ENCODE results near the gene EFNA4. TPM values are rescaled to one million over a fixed set of nuclear protein-coding genes. Genes with fewer than 3 reads are reported as not detected.

Gene EFNA4
- total and polyA plus RNA-seq, 2 of the 4 experiments (the other 2 are of a cell fraction) = 3.8 to 11.8 TPM

DNA sequence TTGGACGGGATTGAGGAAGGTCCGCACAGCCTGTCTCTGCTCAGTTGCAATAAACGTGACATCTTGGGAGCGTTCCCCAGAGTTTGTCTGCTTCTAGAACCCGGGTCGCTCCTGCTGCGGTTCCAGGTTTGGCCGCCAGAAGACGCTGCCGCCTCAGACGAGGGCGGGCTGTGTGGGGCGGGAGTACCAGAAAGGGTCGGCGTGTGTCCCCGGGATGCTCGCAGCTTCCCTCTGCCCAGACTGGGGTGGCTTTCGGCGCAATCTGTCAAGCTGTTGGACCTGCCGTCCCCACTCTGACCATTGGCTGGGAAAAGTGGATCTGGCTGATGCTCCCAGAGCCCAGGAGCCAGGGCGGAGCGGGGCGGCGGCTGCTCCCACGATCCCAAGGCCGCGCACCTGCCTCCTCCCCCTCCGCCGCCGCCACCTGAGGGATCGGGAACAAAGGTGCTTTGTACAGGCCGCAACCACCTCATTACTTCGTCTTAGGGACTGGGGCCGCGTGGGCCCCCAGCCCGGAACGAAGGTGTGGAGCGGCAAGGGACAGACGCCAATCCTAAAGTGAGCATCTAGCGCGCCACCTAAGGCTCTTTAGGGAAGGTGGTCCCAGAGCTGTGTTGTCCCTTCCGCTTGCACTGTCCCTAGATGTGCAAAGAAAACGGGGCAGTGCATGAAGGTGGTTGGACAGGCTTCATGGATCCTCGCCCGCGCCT is 683 bp upstream of the EFNA4 start (continued):
- no peak for TF ChIP-seq CHD1 (IDR thresholded peaks at IDR 0.05; ENCODE audit: low read depth, low read length)

DNA sequence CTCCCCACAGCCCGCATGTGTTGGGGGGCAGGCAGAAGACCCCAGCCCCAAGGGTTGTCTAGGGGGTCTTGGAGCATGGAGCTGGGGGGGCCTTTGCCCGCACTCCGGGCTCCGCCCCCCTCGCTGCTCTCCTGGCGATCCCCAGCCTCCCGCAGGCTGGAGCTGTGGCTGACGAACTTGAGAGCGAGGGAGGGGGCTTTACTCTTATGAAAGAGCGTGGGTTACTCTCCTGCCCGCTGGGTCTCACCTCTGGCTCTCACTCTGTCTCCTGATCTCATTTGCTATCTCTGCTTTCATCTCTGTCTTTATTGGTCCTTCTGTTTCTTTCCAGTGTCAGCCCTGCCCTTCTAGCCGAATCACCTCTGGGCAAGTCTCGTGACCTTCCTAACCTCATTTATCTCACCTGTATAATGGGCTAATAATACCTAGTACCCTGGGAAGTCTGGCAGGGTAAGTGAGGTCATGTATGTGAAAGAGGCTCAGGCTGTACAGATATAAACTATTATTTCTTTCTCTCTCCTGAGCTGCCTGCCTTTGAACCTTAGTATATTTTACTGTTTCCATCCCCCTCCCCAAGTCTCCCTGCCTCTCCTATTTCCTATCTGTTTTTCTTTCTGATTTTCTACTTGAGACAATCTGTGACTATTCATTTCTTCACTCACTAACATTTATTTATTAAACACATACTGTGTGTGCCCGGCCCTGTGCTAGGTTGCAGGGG is 731 bp downstream of the EFNA4 start:
- POLR2A ChIA-PET (ENCODE audit: unreplicated experiment) = no interaction called here
- Histone ChIP-seq H4K8ac (ENCODE audit: low read depth in 2 of 2, low read length in 2 of 2) (peak overlapping the region in 1 of 2 experiments; percentile 24; a peak in 1 of 4 replicates), H2BK120ac (ENCODE audit: low read depth, low read length) (no peak overlapping the region), H3K9ac (ENCODE audit: low read depth, low read length) (peak overlapping the region; percentile 17), H2BK15ac (ENCODE audit: low read depth, low read length) (no peak overlapping the region), H3K9me3 (ENCODE audit: control insufficient read depth, insufficient read depth, low read length) (no peaks in the 10 kb centered on the region), H2BK20ac (ENCODE audit: low read depth, low read length) (no peak overlapping the region), H3K23ac (ENCODE audit: low read depth, low read length) (peak overlapping the region; percentile 63; the same call in 1 of the 2 replicates), H3K56ac (ENCODE audit: extremely low read depth, insufficient read depth, low read length) (no peak overlapping the region), H2BK5ac (ENCODE audit: low read depth, low read length, poor library complexity, severe bottlenecking) (no peak overlapping the region), H4K20me1 (ENCODE audit: insufficient read depth, low read length) (peaks cover 17% of the 10 kb centered on the region), H2AK5ac (ENCODE audit: low read depth, low read length) (no peak overlapping the region), H3K36me3 (ENCODE audit: control insufficient read depth, insufficient read depth, low read length) (peaks cover 15% of the 10 kb centered on the region; the same call in 1 of the 2 replicates), H3K9me1 (ENCODE audit: insufficient read depth, low read length) (peaks cover 3% of the 10 kb centered on the region; the same call in 1 of the 2 replicates), H4K5ac (ENCODE audit: low read depth, low read length) (no peak overlapping the region), H3K4me3 (ENCODE audit: insufficient read depth, low read depth, low read length) (peak overlapping the region; percentile 90), H3K14ac (replicated peaks; ENCODE audit: low read depth, low read length) (0 out of 2 replicates have a peak overlapping the region, but pooled peaks have one; percentile 27), H3K27me3 (ENCODE audit: control insufficient read depth, insufficient read depth, low read length) (no peaks in the 10 kb centered on the region), H3K4me2 (ENCODE audit: low read depth, low read length) (peak overlapping the region; percentile 57), H4K91ac (ENCODE audit: insufficient read depth, low read depth, low read length) (no peak overlapping the region), H3K18ac (ENCODE audit: low read depth, low read length) (no peak overlapping the region), H3K4ac (ENCODE audit: low read depth, low read length) (no peak overlapping the region), H3K79me1 (ENCODE audit: low read depth in 1 of 2, low read length in 2 of 2) (peaks cover 10 to 17% of the 10 kb centered on the region in 2 experiments), H2AK9ac (replicated peaks; ENCODE audit: low read depth, low read length, poor library complexity) (no peak overlapping the region), H3K27ac (ENCODE audit: insufficient read depth, low read length) (no peak overlapping the region), H2AFZ (replicated peaks; ENCODE audit: low read length, poor library complexity) (peak overlapping the region; percentile 96), H3K4me1 (ENCODE audit: control insufficient read depth, insufficient read depth, low read length) (peaks cover 4% of the 10 kb centered on the region; the same call in 1 of the 2 replicates)
- CTCF ChIA-PET = interaction anchor here (0.6 to 2.3 kb wide), 3 partner anchors 21 to 579 kb away, joined by 5 to 9 read pairs (median 7); no protein-coding TSS in a partner anchor
- intact Hi-C loops (cut with micrococcal nuclease) (loop anchor here (5.0 kb wide), 1 partner anchor 107 kb away; the partner anchor contains the start of gene PBXIP1), dilution Hi-C loops (cut with HindIII; ENCODE audit: low sequenced_read_pairs, unreplicated experiment) (no loop called here), in situ Hi-C loops (cut with MboI; ENCODE audit: low sequenced_read_pairs) (no loop called here)
- TSS peak; percentile 74 for BruUV-seq (replicated peaks)
- WGBS, 2 experiments (ENCODE audit: extremely low coverage in 2 of 2, insufficient read length in 1 of 2) = no CpG with 5 or more reads among the region's 14 CpGs
- DNase-seq = peak; percentile 29
- peak; percentile 45 for ATAC-seq (ENCODE audit: low read depth)
- no peak for TF ChIP-seq FOS (IDR thresholded peaks at IDR 0.05; ENCODE audit: low read depth, low read length)
- TF ChIP-seq CEBPB (IDR thresholded peaks at IDR 0.05; ENCODE audit: low read depth, low read length) = no peak
- TF ChIP-seq CHD1 (IDR thresholded peaks at IDR 0.05; ENCODE audit: low read depth, low read length) = no peak
- no peak for TF ChIP-seq CTCF (conservative IDR thresholded peaks at IDR 0.05; ENCODE audit: low read depth, low read length)
- TF ChIP-seq NFE2L2 (IDR thresholded peaks at IDR 0.05; ENCODE audit: low read depth, low read length) = no peak
- TF ChIP-seq BHLHE40 (IDR thresholded peaks at IDR 0.05; ENCODE audit: low read depth, low read length) = 0 out of 2 replicates have a peak, but pooled peaks have one; percentile 44
- TF ChIP-seq RCOR1 (IDR thresholded peaks at IDR 0.05; ENCODE audit: insufficient replicate concordance, low read length) = peak; percentile 24
- no peak for TF ChIP-seq MAFK (IDR thresholded peaks at IDR 0.05; ENCODE audit: low read depth, low read length)
- TF ChIP-seq SMC3 (IDR thresholded peaks at IDR 0.05; ENCODE audit: low read depth, low read length) = no peak
- TF ChIP-seq MXI1 (IDR thresholded peaks at IDR 0.05; ENCODE audit: borderline replicate concordance, low read depth, low read length) = no peak
- TF ChIP-seq RFX5 (IDR thresholded peaks at IDR 0.05; ENCODE audit: low read depth, low read length) = no peak
